ELF-1 (cell line): ENCODE measurements around the gene PIGH.
"Not testable (repeated sequence)": the region's sequence is repeated elsewhere in the genome, so short reads cannot be mapped to it uniquely, and the experiment has no call there.

Source experiments
- DNase-seq: peaks from one replicate; pipeline ENCODE4 v3.0.0-alpha.2; 2016; ENCODE audit warnings: low read depth, low spot score

PIGH gene

GRCh38 chr14:67553547-67553946 lies 46.5 kb downstream of the PIGH start:
- no peak for DNase-seq

- no peak for DNase-seq
Observed at GRCh38 chr14:67551940-67552339, 48.1 kb downstream of the PIGH start.

- DNase-seq: no peak
Observed at GRCh38 chr14:67551123-67551522, 48.9 kb downstream of the PIGH start.

GRCh38 chr14:67549734-67550133 lies 50.3 kb downstream of the PIGH start:
- no peak for DNase-seq

- no peak for DNase-seq
Observed at GRCh38 chr14:67547224-67547780, 52.8 kb downstream of the PIGH start.

- no peak for DNase-seq
Observed at GRCh38 chr14:67544590-67544989, 55.5 kb downstream of the PIGH start.

GRCh38 chr14:67542620-67543019 lies 57.4 kb downstream of the PIGH start:
- not testable (repeated sequence) for DNase-seq

- DNase-seq: peak; percentile 61
Observed at GRCh38 chr14:67541448-67542387, 58.4 kb downstream of the PIGH start.
